ENCODE data around the gene SLC37A4. TPM values are rescaled to one million over a fixed set of nuclear protein-coding genes. Genes with fewer than 3 reads are reported as not detected.

Gene SLC37A4
- polyA plus RNA-seq, 1 donor (not counting 4 experiments of a cell fraction or from before 2014, with no cell fraction given), result 20.2 TPM

GRCh38 chr11:118980191-118980881, 50.3 kb downstream of the SLC37A4 start:
- no peak overlapping the region for H3K4me2 ChIP-seq (ENCODE audit: control insufficient read depth, extremely low read depth, insufficient read depth, low read depth, low read length)
- no peaks in the 10 kb centered on the region for H4K20me1 ChIP-seq (ENCODE audit: control insufficient read depth, extremely low read depth, insufficient read depth, low read length)
- no peak overlapping the region for H2AFZ ChIP-seq (ENCODE audit: control insufficient read depth, low read length)
- no peaks in the 10 kb centered on the region for H3K9me1 ChIP-seq (ENCODE audit: control insufficient read depth, extremely low read depth, insufficient read depth, low read length)
- DNase-seq (ENCODE audit: low read depth, low spot score) (no peak), FAIRE-seq (no peak)
- no peak overlapping the region for H3K27ac ChIP-seq (ENCODE audit: control insufficient read depth, insufficient read depth, low read length)
- dilution Hi-C loops (cut with MboI; ENCODE audit: extremely low pct_ligation_motif_present, low sequenced_read_pairs), result no loop called here
- TF ChIP-seq CTCF (optimal IDR thresholded peaks at IDR 0.05 in 1 of 3, IDR thresholded peaks at IDR 0.05 in 1 of 3, conservative IDR thresholded peaks at IDR 0.05 in 1 of 3; ENCODE audit: extremely low read depth in 1 of 3, insufficient read depth in 2 of 3, low read length in 3 of 3) (no peak), EZH2 (IDR thresholded peaks at IDR 0.05; ENCODE audit: low read length) (no peak)
- H3K36me3 ChIP-seq (ENCODE audit: control insufficient read depth in 2 of 2, extremely low read depth in 1 of 2, insufficient read depth in 2 of 2, low read length in 2 of 2), result no peaks in the 10 kb centered on the region
- H3K79me2 ChIP-seq (ENCODE audit: control insufficient read depth, insufficient read depth, low read length), result no peaks in the 10 kb centered on the region
- no peaks in the 10 kb centered on the region for H3K9me3 ChIP-seq (ENCODE audit: control insufficient read depth, low read depth, low read length)
- H3K4me1 ChIP-seq (ENCODE audit: control insufficient read depth, extremely low read depth, insufficient read depth, low read length), result no peaks in the 10 kb centered on the region
- H3K27me3 ChIP-seq (ENCODE audit: control insufficient read depth, extremely low read depth, insufficient read depth, low read length), result no peaks in the 10 kb centered on the region
- no peak overlapping the region for H3K4me3 ChIP-seq (ENCODE audit: control insufficient read depth in 2 of 3, extremely low read depth in 1 of 3, insufficient read depth in 2 of 3, low read depth in 1 of 3, low read length in 3 of 3)
- no peak overlapping the region for H3K9ac ChIP-seq (ENCODE audit: control insufficient read depth, extremely low read depth, insufficient read depth, low read length)

GRCh38 chr11:118979434-118979833, 51.2 kb downstream of the SLC37A4 start:
- dilution Hi-C loops (cut with MboI; ENCODE audit: extremely low pct_ligation_motif_present, low sequenced_read_pairs), result no loop called here
- no peaks in the 10 kb centered on the region for H3K79me2 ChIP-seq (ENCODE audit: control insufficient read depth, insufficient read depth, low read length)

More at GRCh38 chr11:118979434-118979833, 51.2 kb downstream of the SLC37A4 start:
- H3K9ac ChIP-seq (ENCODE audit: control insufficient read depth, extremely low read depth, insufficient read depth, low read length), result no peak overlapping the region
- FAIRE-seq, result no peak
- no peak for DNase-seq (ENCODE audit: low read depth, low spot score)
- H3K27ac ChIP-seq (ENCODE audit: control insufficient read depth, insufficient read depth, low read length), result no peak overlapping the region
- no peaks in the 10 kb centered on the region for H3K9me3 ChIP-seq (ENCODE audit: control insufficient read depth, low read depth, low read length)
- no peaks in the 10 kb centered on the region for H4K20me1 ChIP-seq (ENCODE audit: control insufficient read depth, extremely low read depth, insufficient read depth, low read length)
- no peak overlapping the region for H3K4me3 ChIP-seq (ENCODE audit: control insufficient read depth in 2 of 3, extremely low read depth in 1 of 3, insufficient read depth in 2 of 3, low read depth in 1 of 3, low read length in 3 of 3)
- H3K36me3 ChIP-seq (ENCODE audit: control insufficient read depth in 2 of 2, extremely low read depth in 1 of 2, insufficient read depth in 2 of 2, low read length in 2 of 2), result no peaks in the 10 kb centered on the region
- no peak for TF ChIP-seq CTCF (optimal IDR thresholded peaks at IDR 0.05 in 1 of 3, IDR thresholded peaks at IDR 0.05 in 1 of 3, conservative IDR thresholded peaks at IDR 0.05 in 1 of 3; ENCODE audit: extremely low read depth in 1 of 3, insufficient read depth in 2 of 3, low read length in 3 of 3)
- no peak for TF ChIP-seq EZH2 (IDR thresholded peaks at IDR 0.05; ENCODE audit: low read length)
- no peak overlapping the region for H2AFZ ChIP-seq (ENCODE audit: control insufficient read depth, low read length)
- H3K9me1 ChIP-seq (ENCODE audit: control insufficient read depth, extremely low read depth, insufficient read depth, low read length), result no peaks in the 10 kb centered on the region
- H3K4me1 ChIP-seq (ENCODE audit: control insufficient read depth, extremely low read depth, insufficient read depth, low read length), result no peaks in the 10 kb centered on the region
- no peaks in the 10 kb centered on the region for H3K27me3 ChIP-seq (ENCODE audit: control insufficient read depth, extremely low read depth, insufficient read depth, low read length)
- H3K4me2 ChIP-seq (ENCODE audit: control insufficient read depth, extremely low read depth, insufficient read depth, low read depth, low read length), result no peak overlapping the region
